T-helper 1 cell treated with Interleukin-12 subunit alpha and Interleukin-12 subunit beta and Interleukin-4 antibody, amounts not matched to agents 30 ng/mL and 1 ng/mL, for 36 hours (primary cell): ENCODE data around the gene TBC1D20. TPM values are rescaled to one million over a fixed set of nuclear protein-coding genes. Genes with fewer than 3 reads are reported as not detected.

ENCODE experiments used
- intact Hi-C: fragments of 100-400 bp; cut with micrococcal nuclease; formaldehyde crosslinking; loops from one replicate; pipeline ENCODE4 v1.15.1; 2024
- total RNA-seq: library from RNA; stranded (reverse); gene quantifications from 2 replicates; pipeline ENCODE4 v1.2.3, GENCODE V29; 2022

Gene TBC1D20
- total RNA-seq, 1 donor from 2014 or later: 40.2 TPM

GRCh38 chr20:440148-440547, 22.2 kb downstream of the TBC1D20 start:
- intact Hi-C loops: no loop called here

GRCh38 chr20:438571-439469, 23.5 kb downstream of the TBC1D20 start:
- intact Hi-C loops: loop anchor here (1.0 to 2.0 kb wide), 5 partner anchors 22 to 85 kb away; partner anchors contain the start of gene TRIB3

GRCh38 chr20:437787-438486, 24.4 kb downstream of the TBC1D20 start:
- intact Hi-C loops: loop anchor here (1.0 to 2.0 kb wide), 5 partner anchors 23 to 84 kb away; partner anchors contain the start of gene TRIB3

- intact Hi-C loops: no loop called here
These were observed 25.9 kb downstream of the TBC1D20 start for GRCh38 chr20:436476-436875.

GRCh38 chr20:435558-435957, 26.8 kb downstream of the TBC1D20 start:
- intact Hi-C loops: no loop called here

GRCh38 chr20:434661-435419, 27.5 kb downstream of the TBC1D20 start:
- intact Hi-C loops: no loop called here

- intact Hi-C loops: no loop called here
These were observed 28.1 kb downstream of the TBC1D20 start for GRCh38 chr20:434221-434620.

- intact Hi-C loops: loop anchor here (1.0 kb wide), 3 partner anchors 25 to 79 kb away; partner anchors contain the start of genes RBCK1 and TBC1D20
These were observed 28.9 kb downstream of the TBC1D20 start for GRCh38 chr20:433300-433975.

- intact Hi-C loops: loop anchor here (1.0 kb wide), 3 partner anchors 24 to 78 kb away; partner anchors contain the start of genes RBCK1 and TBC1D20
These were observed 29.5 kb downstream of the TBC1D20 start for GRCh38 chr20:432677-433299.

- intact Hi-C loops: no loop called here
These were observed 30.1 kb downstream of the TBC1D20 start for GRCh38 chr20:432208-432607.

GRCh38 chr20:431012-431904, 31.1 kb downstream of the TBC1D20 start:
- intact Hi-C loops: loop anchor here (1.0 kb wide), 1 partner anchor 48 kb away; no protein-coding TSS in a partner anchor

- intact Hi-C loops: no loop called here
These were observed 32.0 kb downstream of the TBC1D20 start for GRCh38 chr20:430091-430999.

GRCh38 chr20:428658-429200, 33.6 kb downstream of the TBC1D20 start:
- intact Hi-C loops: no loop called here

- intact Hi-C loops: no loop called here
These were observed 34.3 kb downstream of the TBC1D20 start for GRCh38 chr20:427849-428657.

- intact Hi-C loops: no loop called here
These were observed 34.9 kb downstream of the TBC1D20 start for GRCh38 chr20:427401-427800.

- intact Hi-C loops: no loop called here
These were observed 35.8 kb downstream of the TBC1D20 start for GRCh38 chr20:426566-426965.

GRCh38 chr20:421685-422250, 40.6 kb downstream of the TBC1D20 start:
- intact Hi-C loops: no loop called here
